Eye (tissue), 1 donor: ENCODE data around the gene KIAA0825.
A peak's percentile ranks its signal among the peaks of the same experiment; 100 is the strongest.

Experiments
- DNase-seq: peaks from one replicate; pipeline ENCODE4 v3.0.0-alpha.2; 2015

Gene KIAA0825

DNA sequence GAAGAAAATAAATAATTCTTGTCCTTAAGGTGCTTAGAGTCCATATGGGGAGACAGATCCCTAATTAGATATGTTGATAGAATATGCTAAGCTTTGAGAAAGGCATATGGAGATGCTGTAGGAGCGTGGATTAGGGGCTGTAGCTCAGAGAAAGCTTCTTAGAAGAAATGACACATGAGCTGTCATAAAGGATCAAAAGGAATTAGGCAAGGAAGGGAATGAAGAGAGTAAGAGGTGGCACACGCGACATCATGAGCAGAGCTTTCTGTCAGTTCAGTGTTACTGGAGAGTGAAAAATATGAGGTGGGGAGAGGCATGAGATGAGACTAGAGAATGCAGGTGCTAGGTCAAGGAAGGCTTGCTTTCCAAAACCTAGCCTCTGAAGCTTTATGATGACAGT, 118.6 kb downstream of the KIAA0825 start:
- DNase-seq = peak; percentile 14

DNA sequence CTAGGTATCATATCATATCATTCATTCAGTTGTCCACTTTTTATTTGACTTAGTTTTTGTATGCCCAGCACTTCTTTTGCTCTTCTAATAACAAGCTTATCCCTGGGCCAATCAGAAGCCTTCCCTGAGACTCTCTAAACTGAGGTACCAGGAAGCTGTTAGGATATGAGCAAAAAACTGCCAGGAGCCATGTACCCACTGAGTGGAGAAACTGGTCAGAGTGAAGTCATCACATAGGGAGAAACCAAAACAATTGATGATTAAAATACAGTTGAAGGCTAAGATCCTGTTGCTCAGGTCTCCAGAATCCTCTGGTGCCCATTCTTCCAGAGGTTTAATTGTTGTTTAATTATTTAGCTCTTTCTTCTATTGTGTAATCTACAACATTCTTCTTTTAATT, 120.2 kb downstream of the KIAA0825 start:
- DNase-seq = no peak

DNA sequence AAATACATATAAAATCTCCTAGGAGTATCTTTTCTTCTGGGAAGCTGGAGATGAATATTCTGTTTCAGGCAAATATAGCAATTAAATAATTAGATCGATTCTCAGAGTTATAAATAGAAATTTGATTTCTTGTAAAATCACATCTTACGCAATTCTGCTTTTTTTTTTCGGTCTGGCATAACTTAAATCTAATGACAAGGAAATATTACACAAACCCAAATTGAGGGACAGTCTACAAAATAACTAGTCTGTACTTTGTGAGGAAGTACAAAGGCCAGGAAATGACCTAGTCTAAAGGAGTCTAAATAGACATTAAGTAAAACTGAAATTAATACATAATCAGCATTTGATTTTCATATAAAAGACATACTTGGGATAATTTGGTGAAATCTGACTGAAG, 133.3 kb downstream of the KIAA0825 start:
- DNase-seq = no peak

DNA sequence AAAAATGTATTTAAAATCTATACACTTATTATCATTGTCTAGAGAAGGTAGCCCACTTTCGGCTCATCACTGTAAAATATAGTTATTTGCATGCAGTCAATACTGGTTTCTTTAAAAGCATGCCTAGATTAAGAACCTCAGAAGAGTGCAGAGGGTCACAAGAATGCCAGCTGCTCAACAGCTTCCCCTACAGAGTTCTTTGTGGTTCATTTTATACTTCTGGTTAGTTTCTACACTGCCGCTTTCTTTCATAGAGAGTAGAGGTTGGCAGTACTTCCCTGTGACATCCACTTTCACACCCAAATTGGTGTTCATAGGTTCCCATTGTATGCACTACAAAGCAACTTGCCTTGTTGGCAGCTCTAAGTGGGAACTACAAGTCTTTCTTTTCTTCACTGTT, 137.3 kb downstream of the KIAA0825 start:
- no peak for DNase-seq

DNA sequence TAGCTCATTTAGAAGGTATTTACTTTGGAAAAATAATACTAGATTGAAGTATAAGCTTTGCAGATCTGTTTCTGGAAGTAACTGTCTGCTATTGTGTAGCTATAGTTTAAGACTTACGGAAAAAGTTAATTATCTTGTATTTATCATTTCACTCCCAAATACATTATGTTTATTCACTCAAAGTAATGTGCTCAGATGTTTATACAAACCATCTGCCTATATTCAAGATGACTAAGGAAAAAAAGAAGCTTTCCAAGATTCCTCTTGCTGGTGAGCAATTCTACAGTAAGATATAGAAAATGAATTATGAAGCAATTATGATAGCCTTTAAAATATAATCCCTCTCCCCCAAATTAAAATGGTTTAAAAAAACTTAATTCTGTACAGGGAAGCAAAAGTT, 137.9 kb downstream of the KIAA0825 start:
- no peak for DNase-seq

DNA sequence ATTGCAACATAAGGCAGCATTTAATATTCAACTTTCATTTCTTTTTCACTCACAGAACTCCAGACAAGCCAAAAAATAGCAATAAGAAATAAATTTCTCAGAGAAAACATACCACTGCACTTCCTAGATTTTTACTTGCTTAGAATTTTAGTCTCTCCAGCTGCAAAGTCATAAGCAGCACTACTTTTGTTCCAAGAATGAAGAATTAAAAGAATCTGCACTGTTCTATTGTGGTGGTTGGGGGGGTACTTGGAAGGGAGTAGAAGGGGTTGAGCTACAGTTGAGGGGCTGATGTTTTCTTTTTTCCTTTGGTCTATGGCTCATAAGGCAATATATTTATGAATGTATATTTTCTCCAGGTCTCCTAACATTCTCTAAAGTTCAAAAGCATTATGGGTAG, 144.5 kb downstream of the KIAA0825 start:
- no peak for DNase-seq

DNA sequence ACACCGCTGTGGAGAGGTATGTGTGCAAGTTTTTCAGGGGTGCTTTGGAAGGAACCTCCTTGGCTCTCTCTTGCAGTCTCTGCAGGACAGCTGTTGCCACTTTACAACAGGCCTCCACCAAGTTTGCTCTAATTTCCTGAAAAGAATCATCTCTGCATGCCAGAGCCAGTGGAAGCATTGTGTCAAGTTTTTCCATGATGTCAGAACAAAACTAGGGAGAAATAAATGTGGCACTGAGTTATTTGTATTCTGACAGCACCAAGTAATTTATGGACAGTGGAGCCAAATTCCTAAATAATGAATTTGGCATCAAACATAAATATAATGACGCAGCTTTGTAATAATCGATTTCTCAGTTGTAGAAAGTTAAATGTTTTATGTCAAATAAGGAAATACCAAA, 146.9 kb downstream of the KIAA0825 start:
- peak; percentile 68 for DNase-seq

DNA sequence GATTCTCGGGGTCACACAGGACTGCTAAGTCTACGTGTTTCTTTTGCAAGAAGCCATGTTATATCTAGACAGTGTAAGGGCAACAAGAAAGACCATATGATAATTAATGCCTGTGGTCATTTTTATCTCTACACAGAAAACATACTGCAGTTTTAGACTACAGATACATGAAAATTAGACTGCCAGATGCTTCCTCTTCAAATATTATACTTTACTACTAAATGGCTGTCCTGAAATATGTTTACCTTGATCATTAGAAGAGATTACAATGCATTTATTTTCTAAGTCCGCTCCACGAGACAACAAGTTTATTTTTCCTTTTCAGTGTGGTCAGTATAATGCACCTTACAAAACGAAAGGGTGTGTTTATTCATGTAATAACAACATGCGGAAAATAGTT, 147.6 kb downstream of the KIAA0825 start:
- DNase-seq = no peak

DNA sequence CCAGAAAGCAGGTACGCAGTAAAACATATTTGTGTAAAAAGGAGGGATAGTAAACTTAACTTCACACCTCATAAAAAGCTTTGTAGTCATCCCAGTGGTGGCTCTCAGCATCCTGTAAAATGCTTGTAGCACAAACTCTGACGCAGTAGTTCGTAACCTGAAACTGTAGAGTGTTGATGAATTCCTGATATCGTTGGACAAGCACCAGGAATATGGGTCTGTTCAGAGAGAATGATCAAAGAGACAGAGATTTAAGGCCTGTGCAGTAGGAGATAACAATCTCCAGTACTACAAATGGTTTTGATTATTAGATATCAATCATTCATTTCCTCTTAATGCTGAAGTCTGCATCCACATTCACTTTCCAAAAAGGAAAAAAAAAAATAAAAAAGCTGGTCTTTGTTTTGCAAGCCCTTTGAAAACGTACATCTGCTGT, 148.5 kb downstream of the KIAA0825 start:
- peak; percentile 75 for DNase-seq

DNA sequence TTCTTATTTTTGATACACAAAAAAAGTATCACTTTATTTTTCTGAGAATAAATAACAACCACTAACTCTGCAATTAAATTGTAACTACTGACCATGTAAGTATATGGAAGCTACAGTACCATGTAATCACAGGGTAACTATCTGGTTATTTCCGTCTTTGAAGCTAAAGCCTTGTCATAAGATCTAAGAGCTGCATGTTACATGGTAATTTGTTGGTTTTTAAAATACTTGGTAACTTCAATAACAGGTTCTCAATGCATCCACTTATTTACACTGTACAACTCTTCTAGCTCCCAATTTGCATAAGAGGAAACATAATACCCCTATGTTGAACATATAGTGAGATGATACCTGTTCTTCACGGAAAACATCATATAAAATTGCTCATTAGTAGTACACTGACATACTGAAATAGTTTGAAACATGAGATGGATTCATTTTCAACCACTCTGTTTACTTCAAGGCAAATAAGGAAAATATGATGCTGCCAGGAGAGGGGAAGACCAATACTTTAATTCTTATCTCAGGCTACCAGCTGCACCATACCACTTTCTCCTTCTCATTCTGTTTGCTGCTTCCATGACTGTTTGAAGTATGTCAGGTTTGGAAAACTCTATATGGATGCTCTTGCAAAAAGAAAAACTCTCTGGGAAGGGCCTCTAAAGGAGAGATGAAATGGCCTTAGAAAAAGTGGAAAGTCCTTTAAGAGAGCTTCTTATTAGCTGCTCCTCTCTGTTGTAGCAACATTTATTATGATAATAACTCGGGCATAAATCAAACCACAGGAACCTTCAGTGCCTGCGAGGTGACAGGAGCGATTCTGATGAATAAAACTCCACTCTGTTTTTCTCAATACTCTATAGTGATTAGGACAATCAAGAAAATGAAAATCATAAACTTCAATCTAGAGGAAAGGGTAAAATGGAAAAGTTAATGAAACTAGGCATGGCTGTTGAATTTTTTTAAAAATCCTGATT, 150.2 kb downstream of the KIAA0825 start:
- no peak for DNase-seq

DNA sequence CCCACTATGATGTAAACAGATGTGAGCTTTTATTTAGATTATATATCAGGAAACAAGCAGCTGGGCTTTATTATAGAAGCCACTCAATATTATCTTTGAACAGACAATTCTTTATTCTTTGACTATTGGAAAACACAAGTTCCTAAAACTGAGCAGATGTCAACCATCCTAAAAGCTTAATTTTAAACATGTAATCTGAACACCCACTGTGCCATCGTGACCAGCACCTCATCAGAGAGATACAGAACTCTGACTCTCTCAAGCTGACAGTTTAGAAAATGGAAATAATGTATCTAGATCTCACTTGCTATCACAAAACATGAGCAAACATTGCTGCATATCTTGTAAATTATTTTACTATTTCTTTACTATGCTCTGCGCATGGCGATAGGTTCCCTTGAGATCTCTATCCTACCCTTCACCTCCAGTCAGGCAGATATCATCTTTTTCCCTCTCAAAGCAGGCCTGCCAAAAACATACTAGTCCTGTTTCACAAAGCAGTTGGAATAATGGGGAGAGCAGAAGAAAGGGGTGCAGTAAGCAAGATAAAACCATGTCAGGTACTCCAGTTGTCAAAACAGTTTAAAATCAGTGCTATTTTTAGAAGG, 151.0 kb downstream of the KIAA0825 start:
- no peak for DNase-seq

DNA sequence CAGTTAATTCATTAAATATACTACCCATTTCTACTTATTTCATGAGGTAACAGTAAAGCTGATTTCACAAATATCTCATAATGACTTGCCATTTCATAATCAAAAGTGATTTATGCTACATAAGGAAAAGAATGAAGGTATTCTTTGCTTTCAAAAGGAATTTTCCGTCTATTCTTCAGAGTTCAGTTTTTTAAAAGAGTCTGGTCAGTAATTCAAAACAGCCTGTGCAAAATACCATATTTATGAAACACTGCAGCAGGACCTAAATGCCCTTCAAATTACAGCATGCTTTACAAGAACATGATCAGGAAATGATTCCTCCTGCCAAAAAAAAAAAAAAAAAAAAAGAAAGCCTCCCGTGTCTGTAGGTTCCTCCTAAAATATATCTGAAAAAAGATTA, 154.7 kb downstream of the KIAA0825 start:
- DNase-seq = no peak

DNA sequence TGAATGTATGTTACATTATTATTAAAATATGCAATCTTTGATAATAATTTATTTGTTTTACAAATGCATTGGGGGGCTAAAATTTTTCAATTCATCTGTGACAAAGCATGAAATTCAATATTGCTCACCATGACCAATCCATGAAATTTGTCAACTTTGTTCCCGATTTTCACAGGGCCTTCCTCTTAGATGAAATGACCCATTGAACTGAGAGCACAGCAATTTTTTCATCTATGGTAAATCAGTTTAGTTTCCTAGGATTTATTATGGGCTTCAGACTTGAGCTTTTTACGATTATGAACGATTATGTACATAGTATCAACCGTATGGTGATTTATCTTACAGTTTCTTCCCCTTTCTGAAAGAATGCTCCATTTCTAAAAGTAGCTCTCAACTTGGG, 157.3 kb downstream of the KIAA0825 start:
- no peak for DNase-seq

DNA sequence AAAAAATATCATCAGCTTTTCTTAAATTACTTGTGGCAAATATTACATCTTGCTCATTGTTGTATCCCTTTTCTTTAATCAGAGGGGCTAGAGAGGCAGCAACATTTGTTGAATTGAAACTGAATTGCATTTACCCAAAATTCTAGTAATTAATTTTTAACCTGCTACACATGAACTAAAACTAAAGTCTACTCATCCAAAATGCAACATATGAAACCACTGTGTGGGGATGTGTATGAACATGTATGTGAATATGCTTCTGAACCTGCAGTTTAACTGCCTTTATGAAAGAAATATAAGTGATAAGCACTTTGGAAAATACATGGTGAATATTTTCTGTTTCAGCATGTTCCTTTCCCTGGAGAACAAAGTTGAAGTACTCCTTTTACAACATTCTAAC, 158.5 kb downstream of the KIAA0825 start:
- DNase-seq = no peak

DNA sequence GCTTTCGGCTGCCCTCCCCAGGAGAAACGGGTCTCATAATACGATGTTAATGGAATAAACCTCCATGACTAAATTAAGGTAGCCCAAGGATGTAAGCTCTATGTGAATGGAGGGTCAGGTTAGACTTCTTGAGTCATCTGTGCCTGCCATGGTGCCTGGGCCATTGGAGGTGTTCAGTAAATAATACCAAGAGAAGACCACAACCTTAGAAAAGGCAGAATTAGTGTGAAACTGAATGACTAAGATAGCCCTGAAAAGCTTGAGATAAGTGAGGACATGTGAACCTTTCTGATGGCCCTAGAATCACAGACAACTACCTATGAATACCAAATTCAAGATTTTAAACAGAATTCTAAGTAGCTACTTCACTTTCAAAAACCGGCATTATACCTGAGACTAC, 160.6 kb downstream of the KIAA0825 start:
- DNase-seq = no peak

DNA sequence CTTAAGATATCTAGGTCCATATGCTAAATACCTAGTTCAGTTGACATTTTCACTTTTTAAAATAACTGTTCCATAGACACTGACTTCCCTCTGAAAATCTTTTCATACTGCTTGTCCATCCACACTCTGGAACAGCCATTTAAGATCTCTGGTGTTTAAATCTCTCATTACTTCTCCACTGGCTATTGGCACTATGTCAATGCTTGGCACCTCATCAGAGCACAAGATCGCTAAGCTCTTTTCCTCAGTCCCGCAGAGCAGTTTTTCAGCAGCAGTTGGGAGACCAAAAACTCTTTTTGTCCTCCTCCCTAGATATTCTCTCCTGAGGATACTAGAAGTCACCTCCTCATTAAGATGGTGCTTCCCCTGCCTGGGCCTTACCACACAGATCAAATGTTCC, 172.7 kb downstream of the KIAA0825 start:
- no peak for DNase-seq

DNA sequence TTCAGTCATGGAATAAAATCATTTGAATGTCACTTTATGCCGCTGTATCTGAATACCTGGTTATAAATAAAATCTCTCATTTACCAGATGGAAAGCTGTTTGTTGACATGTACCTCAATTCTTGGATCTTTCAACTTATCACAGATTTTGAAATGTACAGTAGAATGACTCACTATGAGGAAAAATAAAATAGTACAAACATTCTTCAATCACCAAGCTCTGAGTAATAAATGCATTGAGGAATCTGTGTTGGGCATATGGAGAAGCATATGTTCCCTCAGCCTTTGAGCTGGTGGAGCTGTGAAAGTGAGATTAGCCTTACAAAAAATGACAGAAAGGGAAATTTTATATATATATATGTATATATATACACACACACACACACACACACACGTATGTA, 175.4 kb downstream of the KIAA0825 start:
- no peak for DNase-seq

DNA sequence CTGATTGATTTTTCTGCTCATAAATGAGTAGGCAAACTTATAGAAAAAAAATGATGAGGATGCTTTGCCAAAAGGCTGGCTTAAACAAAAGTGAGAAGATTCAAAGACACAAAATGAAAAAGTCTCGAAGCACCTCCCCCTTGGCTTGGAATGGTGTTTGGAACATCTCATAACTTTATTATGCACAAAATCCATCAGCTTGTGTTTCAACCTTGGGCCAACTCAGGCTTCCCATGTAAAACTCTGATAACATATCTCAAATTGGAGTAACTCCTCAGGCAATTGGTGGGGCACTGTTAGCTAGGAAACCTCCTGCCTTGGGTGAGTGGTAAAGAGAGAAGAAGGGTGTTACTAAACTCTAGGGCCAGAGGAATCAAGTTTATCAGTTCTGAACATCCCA, 176.3 kb downstream of the KIAA0825 start:
- DNase-seq = no peak

DNA sequence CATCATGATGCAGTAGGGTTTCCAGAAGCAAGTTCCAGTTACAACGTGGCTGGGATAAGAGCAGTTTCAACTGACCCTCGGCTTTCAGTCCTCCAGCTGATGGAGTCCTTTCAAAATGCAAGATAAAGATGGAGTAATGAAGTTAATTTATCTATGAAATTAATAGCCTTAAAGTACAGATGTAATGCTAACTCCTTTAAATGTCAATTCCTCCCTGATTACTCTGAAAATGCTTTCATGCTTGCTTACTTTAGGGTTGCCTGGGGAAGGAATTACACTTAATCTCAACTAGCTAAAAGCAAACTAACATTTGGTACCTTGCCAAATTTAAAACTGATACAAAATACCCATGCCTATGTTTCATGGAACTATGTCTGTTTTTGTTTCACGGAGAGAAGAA, 178.4 kb downstream of the KIAA0825 start:
- no peak for DNase-seq

DNA sequence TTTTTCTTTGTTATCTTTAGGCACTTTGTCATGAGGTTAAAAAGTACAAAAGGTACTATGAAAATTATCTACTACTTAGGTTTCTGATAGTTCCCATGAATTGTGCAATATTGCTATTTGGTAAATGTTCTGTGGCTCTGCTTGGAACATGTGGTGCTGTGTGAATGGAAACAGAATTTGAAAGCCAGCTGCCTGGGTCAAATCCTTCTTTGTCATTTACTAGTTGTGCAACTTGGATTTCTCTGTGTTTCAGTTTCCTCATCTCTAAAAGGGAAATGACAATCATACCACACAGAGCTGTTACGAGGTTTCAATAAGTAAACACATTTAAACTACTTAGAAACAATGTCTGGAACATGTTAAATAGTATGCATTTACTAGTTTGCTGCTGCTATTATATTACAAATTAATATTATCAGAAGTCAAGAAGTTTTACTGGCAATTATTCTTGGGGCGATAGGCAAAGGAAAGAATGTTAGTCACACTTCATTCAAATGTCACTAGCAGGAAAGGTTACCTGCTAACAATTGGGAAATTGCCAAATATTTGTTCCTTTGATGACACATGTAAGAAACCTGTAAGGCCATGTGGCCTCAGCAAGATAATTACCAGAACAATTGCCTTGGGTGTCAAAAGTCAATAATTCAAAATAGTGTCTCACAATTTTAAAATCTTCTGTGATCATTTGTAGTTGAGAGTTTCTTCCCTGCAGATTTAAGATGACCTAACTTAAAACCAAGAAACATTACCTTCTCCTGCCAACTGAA, 184.8 kb downstream of the KIAA0825 start:
- DNase-seq = no peak

DNA sequence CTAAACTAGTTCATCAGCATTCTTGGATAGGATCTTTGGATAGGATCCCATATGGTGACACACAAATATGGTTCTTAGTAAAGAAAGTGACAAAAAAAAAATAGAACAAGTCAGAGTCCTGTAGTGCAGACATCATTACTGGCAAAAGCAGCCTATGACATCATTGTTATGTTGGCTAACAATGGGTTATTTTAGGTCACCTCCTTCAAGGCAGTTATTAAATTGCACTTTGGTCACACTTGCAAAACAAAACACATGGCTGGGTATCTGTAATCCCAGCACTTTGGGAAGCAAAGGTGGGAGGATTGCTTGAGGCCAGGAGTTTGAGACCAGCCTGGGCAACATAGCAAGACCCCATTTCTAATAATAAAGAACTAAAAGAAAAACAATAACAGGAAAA, 185.9 kb downstream of the KIAA0825 start:
- no peak for DNase-seq

DNA sequence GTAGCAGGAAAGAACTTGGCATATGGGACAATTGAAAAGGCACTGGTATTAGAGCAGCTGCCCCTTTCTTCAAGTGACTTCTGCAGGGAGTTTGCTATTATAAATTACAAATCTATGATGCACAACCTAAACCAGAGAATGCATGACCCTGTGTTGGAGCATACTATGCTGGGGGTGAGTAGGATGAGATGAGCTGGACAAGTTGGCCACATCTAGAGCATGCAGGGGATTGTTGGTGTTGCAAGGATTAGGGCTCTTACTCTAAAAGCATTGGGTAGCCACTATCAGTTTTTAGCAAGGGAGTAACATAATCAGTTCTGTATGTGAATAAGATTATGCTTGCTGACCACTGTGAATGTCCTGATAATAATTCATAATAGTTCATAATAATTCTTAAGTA, 186.7 kb downstream of the KIAA0825 start:
- no peak for DNase-seq

DNA sequence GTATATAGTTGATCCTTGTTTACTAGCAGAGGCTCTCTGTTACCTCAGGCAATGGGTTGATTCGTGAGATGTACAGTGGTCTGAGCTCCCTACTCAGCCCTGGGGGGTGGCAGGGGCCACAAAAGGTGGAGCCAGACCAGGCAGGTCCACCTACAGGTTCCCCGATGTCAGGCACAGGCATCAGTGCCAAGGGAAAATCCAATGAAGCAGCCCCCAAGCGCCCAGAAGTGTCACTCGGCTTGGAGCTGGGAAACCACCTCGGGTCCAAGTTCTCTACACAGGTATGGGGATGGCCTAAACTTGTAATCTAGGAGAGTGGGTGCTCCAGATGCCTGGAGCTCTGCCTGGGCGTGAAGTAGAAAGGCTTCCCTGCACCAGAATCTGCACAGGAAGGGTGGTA, 188.8 kb downstream of the KIAA0825 start:
- DNase-seq = no peak

DNA sequence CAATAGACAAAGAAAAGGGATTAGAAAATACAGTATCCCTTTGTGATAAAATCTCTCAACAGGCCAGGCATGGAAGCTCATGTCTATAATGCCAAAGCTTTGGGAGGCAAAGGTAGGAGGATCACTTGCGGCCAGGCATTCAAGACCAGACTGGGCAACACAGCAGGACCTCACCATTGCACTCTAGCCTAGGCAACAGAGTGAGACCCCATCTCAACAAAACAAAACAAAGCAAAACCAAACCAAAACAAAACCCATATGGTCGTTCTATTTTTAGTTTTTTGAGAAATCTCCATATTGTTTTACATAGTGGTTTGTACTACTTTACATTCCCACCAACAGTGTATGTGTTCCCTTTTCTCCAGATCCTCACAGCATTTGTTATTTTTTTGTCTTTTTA, 193.0 kb downstream of the KIAA0825 start:
- no peak for DNase-seq
